Glomerular endothelial cell (primary cell): ENCODE results near the gene ZNF667. TPM values are rescaled to one million over a fixed set of nuclear protein-coding genes. Genes with fewer than 3 reads are reported as not detected.

Experiments used
- DNase-seq: peaks from one replicate; pipeline ENCODE4 v3.0.0-alpha.2; 2011; ENCODE audit warnings: low read depth, low spot score; ENCODE audit errors: extremely low read depth
- total RNA-seq: library from RNA; depleted of rRNA; stranded (reverse); fragments of >200 nt; gene quantifications from 2 replicates; pipeline ENCODE4 v1.2.3, GENCODE V29; 2015

Gene ZNF667
- total RNA-seq, 1 donor from 2014 or later = 4.0 TPM

DNA sequence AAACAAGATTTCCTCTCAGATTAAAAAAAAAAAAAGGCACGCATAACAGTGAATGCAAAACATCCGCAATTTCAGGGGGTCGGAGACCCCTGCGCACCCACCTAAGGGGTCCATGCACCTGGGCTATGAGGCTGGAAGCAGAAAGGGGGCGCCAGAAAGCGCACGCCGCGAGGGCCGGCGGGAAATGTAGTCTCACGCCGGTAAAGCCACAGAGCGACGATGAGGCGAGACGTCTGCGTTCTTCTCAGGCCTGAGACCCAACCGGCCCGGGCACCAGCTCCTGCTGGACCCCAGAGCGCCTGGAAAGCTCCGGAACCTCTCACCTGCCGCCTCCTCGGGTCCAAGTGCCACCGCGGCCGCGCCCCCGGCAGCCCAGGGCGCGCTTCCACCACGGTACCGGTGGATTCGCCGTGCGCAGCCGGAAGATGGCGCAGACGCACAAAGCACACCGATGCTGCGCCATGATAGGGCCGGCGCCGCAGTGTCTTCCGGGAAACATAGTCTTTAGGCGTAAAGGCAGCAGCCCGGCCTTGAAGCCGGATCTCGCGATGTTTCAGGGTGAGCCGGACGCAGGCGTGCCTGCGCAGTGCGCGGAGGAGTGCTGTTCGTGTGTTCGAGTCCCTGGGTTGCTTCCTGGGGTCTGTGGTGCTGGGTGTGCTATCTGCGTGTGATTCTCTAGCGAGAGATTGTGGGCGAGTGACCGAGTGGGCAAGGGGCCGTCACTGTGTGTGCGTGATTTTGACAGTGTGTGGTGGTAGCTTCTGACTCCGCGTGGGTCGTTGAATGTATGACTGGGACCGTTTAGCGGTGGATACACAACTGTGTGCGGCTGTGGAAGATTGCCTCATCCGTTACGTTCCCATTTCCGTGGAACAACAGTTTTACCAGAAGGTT, 83.8 kb downstream of the ZNF667 start, which contains the start of gene ZNF582:
TSS of gene ZNF582 (minus strand) at position 416 of the 894 bp plus-strand sequence. CDS start 1,782 bp downstream, outside the sequence.
- DNase-seq = peak; percentile 66

Other genes starting within 250 kb of the ZNF667 start
- 0.53 and 0.82 TPM in 2 replicates for gene EDDM13, start 204.6 kb downstream of the ZNF667 start, total RNA-seq
- 4.0 and 4.1 TPM in 2 replicates for gene ZSCAN5A, start 162.5 kb downstream of the ZNF667 start, total RNA-seq
- gene ZNF582, start 83.8 kb downstream of the ZNF667 start, total RNA-seq = 1.2 and 4.0 TPM in 2 replicates
- 1.9 and 6.4 TPM in 2 replicates for gene ZNF583, start 73.0 kb downstream of the ZNF667 start, total RNA-seq
- 2.2 and 2.8 TPM in 2 replicates for gene ZNF471, start 30.5 kb upstream of the ZNF667 start, total RNA-seq
- gene ZFP28, start 61.6 kb upstream of the ZNF667 start, total RNA-seq = 5.4 and 6.3 TPM in 2 replicates
- 3.3 and 3.5 TPM in 2 replicates for gene ZNF470, start 90.1 kb upstream of the ZNF667 start, total RNA-seq
- 24.4 and 24.8 TPM in 2 replicates for gene ZNF71, start 118.0 kb upstream of the ZNF667 start, total RNA-seq
- 0.58 and 1.2 TPM in 2 replicates for gene SMIM17, start 165.8 kb upstream of the ZNF667 start, total RNA-seq
- gene ZNF835, start 194.4 kb upstream of the ZNF667 start, total RNA-seq = 0.18 and 0.34 TPM in 2 replicates